Measurements from ENCODE around the gene ADGRD1.

Gene ADGRD1

DNA sequence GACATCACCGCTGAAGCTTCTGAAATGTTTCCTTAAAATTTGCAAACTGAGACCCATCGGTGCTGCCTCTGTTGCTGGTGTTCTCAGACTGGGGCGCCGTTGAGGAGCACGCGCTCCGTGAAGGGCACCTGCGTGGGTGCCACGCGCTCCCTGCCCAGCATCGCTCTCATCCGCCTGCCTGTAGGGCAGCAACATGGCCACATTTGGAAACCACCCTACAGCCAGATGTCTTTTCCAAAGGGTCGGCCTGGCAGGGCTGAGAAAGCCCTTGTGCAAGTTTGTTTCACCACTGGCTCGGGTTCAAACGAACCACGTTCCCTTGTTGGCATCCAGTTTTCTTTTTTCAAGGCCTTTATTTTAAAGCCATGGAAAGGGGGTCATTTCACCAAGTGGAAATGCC is 13.9 kb downstream of the ADGRD1 start:
- no peak for DNase-seq

DNA sequence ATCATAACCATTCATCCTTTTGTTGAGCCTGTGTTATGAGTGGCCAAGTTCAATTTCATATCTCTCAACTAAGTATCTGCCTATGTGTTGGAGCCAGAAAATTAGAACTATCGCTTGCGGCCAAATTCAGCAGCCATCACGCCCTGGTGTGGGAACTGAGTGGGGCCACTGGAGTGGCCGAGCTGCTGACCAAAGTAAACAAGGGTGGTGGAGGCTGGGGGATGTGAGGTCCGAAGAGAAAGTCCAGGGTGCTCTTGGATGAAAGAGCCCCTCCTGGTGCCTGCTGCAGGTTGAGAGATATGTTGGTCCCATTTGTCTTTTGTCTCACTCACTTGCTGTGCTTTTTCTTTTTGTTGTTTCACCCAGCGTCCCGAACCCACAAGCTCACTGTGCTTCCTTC is 14.9 kb downstream of the ADGRD1 start:
- no peak for DNase-seq

DNA sequence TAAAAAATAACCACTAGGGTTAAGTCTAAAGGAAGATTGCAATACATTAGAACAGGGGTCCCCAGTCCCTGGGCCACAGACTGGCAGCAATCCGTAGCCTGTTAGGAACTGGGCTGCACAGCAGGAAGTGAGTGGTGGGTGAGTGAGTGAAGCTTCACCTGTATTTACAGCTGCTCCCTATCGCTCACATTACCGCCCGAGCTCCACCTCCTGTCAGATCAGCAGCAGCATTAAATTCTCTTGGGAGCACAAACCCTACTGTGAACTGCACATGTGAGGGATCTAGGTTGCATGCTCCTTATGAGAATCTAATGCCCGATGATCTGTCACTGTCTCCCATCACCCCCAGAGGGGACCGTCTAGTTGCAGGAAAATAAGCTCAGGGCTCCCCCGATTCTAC is 15.5 kb downstream of the ADGRD1 start:
- no peak for DNase-seq

DNA sequence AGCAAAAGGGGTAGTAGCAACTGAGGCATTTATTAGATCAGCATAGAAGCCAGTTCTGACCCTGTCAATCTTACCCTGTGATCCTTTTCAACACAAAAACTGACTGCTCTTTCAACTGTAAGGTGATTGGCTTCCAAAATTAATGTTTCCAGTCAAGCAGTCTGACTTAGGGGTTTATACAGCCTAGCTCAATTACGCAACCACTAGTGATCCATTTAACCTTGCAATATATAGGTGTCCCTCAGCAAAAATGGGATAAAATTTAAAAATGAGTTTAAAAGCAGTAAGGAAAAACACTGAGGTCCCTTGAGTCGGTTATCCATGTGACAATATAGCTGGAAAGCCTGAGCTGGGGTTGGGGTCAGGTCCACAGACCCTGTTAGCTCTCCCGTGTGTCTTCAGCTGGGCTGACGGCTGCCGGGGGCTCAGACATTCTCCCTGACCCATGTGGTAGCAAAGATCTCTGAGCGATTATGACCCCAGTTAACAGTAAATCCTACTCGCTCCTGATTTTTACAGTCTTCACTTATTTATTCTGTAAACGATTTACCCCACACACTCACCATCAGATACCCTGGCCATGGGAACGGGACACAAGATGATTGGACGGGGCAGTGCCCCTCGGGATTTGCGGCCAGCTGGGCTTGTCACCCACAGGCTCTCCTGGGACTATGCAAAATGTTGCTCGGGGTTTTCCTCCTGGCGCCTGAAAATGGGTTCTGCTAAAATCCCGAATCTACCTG is 16.6 kb downstream of the ADGRD1 start:
- DNase-seq: no peak

DNA sequence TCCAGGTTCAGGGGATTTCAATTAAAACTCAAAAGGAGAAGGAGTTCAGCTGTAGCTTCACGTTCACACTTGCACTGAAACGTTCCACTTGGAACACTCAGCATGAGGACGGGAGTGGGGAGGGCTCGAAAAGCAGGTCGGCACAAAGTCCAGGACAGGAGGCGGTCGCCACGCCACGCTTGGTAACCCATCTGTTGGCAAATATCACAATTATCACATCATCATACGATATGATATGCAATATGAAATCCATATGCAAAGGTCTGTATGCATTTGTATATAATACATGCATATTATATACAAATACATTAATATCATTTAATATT is 17.2 kb downstream of the ADGRD1 start:
- DNase-seq: no peak

DNA sequence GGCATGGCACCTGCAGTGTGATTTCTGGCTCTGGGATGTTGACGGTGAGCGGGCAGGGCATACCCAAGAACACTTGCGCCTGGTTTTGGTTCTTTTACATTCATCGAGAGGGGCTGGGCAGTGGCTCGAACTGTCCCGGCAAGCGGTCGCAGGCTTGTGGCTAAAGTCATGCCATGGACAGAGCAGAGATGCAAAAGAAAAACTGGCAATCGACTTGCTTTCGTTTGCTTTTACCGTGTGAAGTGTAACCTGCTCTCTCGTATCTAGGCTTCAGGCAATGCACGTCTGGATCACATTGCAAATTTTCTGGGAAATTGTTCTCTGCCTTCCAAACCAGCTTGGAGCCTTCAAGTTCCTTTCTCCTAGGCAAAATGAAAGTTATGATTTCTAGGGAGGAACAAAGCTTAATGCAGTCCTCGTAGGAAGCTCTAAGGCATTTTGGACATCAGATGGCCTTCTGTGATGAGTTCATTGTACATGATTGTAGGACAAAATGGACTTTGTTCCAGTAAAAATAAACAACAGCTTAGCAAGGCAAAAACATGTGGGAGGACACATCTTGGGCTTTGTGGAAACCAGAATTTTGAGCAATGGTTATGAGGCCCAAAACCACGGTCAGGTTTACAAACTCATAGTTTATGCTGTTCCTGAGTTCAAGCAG is 18.3 kb downstream of the ADGRD1 start:
- no peak for DNase-seq

DNA sequence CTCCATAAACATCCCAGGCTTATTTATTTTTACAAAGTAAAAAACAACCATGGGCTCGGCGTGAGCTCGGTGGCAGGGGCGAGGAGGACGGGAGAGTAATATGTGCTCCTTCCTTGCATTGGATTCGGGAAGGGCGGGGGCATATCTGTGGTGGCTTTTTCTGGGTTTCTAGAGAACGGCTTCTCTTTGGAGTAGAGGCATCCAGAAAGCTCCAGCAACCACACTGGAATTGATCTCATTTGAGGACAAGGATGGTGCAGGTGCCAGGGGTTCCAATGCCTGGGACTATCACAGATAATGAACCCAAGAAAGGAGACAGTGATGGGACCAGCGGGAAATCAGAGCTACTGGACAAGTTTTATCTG is 18.9 kb downstream of the ADGRD1 start:
- no peak for DNase-seq

DNA sequence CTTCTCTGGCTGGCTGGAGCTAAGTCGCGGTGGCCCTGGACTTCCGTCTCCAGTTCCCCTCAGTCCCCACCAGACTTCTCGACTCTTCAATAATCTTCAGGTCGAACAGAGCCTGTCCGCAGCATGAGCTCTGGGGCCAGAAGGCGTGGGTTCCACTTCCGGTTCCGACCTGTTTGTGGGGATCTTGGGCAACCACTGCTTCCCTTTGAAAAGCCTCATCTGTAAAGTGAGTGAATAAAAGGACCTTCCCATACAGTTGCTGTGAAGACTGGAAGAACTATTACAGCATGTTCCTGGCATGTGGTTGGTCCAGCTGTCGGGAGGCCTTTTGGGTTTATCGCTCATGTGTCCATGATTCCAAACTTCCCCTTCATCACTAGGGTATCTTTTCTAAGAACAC is 19.4 kb downstream of the ADGRD1 start:
- DNase-seq: no peak

DNA sequence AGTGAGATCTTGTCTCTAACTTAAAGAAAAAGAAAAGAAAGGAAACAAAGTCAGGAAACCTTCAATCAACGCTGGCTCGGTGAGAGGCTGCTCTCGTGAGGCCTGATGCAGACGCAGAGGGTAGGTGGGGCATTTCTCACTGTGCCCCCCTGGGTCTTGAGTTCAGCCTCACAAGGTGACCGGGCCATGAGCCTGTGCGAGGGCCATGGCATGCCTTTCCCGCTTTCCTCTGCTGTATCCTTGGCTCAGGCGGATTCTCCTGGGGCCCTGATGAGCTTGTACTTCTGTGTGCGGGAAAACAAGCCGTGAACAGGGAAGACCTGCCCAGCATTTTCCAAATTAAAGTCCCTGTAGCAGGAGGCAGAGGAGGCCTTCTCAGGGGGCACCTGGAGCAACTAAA is 20.2 kb downstream of the ADGRD1 start:
- DNase-seq: no peak

DNA sequence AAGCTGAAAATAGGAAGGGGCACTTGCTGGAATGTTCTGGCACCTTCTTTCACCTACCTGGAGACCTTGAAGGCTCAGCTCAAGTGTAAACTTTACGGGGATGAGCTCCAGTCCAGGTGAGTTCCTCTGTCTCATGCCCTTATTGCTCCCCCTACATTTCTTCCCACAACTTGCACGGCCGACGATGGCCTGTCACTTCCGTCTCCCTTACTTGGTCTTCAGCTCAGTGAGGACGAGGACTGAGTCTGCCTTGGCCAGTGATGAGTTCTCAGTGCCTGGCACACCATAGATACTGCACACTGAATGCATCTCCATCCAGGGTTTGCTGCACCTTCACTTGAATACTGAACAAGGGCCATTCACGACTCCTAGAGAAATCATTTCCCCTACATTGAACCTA is 21.4 kb downstream of the ADGRD1 start:
- DNase-seq: no peak

DNA sequence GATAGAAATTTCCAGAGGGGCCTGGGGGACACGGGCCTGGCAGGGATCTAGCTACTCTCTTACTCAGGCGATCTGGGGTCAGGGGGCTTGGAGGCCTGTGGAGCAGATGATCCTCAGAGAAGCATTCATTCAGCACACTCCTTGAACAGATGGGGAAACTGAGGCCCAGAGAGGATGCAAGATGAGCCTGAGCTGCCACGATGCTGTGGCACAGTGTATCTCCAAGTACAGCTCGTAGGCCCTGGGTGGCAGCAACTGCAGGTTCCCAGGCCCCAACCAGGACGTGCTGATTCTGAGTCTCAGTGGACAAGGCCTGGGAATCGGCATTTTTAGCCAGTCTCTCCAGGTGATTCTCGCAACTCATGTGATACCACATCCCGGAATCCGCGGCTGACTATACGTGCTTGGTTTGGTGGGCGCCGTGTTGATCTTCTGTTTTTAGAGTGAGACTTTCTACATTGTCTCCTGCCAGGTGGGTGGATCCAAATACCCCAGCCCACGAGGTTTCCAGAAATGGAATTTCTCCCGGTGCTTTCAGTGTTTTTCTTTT is 22.5 kb downstream of the ADGRD1 start:
- no peak for DNase-seq

DNA sequence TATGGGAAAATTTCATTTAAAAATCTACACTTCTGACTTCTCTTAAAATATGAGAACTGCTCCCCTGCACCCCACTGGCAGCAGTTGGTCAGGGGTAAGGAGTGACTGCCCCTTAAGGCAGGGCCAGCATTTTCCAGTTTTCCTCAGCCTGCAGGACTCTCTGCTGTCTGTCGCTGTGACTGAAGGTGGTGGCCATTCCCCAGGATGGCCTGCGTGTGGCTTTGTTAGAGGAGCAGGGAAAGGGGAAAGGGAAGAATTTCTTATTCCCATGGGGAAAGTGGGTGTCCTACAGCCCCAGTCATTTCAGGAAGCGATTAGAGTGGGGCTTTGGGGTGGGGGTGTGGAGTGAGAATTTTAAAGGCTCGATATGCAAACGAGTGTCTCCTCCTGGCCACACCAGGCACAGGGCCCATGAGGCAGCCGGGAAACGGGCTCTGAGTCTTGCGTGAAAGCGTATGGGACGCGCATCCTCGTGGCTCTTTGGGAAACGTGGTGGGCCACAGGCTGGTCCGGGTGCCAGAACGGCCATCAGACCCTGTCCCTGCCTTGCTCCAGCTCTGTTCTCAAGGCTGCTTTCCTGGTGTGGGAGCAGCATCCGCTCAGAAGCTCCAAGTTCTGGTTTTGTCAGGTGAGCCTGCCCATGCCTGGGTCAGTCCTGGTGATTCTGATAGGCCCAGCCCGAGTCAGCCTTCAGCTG is 23.5 kb downstream of the ADGRD1 start:
- DNase-seq: no peak

DNA sequence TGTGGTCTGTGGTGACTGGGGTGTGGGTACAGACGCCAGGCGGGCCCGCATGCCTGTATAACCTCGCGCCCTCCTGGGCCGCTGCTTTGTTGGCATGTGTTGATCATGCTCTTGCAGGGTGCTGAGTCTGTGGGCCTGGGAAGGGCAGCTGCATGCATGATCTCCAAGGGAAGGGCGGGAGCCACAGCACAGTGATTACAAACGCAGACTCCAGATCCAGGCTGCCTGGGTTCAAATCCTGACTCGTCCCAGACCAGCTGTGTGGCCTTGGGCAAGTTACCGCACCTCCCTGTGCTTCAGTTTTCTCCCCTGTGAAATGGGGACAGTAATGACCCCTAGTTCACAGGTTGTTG is 24.0 kb downstream of the ADGRD1 start:
- no peak for DNase-seq

DNA sequence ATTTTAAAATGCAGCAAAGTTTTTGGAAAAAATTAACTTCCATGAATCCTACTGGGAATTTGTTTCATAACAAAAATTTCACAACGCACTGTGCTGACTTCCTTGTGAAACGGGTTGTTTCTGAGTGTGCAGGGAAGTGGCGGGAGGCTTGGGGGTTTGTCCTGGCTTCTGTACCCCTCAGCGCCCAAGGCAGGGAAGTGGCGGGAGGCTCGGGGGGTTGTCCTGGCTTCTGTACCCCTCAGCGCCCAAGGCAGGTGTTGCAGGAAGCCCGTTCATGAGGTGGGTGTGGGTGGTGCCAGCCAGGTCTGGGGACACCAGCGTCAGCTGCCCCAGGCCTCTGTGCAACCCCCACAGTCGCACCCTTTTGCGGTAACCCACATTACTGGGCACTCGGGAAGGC is 25.1 kb downstream of the ADGRD1 start:
- DNase-seq: no peak

DNA sequence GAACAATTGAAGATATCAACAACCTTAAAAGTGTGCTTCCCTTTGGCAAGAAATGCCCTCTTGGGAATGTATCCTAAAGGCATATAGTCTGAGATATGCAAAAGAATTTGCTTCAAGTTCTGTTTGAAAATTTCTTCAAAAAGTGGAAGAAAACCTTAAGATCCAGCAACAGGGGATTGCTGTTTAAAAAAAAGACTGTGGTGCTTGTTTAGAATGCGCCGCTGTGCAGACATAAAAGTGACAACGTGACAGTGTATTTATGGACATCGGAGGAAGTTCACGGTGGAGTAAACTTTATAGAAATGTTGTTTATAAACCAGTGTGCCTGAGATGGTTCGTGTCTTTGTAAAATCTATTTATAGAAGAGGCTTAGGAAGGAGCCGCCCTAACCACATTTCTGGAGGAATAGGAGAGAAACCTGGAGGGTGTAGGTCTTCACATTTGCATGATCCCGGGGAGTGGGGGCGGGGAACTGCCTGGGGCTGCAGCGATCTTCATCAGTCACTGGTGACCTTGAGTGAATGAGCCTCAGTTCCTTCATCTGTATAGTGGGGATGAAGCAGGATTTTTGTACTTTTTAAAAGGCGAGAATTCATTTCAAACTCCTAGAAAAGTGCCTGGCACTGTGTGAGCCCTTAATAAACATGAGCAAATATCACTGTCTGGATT is 27.5 kb downstream of the ADGRD1 start:
- DNase-seq: no peak

DNA sequence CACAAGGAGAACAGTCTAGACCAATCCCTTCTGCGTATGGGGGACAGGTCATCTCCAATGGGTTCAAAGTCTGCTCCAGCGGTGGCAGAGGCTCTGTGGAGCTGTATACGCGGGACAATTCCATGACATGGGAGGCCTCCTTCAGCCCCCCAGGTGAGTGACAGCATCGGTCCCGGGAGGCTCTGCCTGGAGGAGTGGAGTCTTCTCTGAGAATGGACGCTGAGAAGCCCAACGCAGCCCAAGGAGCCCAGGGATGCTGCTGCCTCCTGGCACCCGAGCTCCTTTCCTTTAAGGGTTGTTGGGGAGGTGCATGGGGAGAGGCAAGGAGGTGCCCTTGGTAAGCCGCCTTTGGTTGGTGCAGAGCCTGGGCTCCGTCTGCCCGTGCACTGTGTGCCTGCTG is 28.2 kb downstream of the ADGRD1 start:
- no peak for DNase-seq

DNA sequence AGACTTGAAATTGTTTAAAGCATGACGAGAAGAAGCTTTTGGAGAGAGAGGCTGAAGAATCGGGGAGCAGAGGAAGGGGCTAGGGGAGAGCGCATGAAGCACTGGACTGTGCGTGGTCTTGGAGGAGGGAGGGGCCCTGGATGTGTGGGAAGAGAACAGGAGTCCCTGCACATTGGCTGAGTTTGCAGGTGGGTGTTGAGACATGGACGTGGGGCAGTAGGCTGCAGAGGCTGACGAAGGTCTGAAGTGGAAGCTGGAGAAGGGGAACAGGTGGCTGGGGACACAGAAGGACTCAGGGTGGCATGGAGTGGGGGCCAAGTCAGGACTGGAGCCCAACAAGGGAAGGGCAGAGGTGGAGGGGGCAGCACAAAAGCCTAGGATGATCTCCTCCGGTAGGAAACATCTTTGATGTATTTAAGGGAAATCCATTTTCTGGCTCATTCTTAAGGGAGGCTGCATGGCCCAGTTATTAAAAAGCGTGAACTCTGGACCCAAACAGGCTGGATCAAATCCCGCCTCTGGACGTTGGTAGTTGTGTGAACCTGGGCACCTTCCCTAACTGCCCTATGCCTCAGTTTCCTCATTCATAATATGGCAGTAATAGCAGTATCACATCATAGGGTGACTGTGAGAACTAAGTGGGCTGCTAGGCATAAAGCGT is 29.0 kb downstream of the ADGRD1 start:
- DNase-seq: no peak

DNA sequence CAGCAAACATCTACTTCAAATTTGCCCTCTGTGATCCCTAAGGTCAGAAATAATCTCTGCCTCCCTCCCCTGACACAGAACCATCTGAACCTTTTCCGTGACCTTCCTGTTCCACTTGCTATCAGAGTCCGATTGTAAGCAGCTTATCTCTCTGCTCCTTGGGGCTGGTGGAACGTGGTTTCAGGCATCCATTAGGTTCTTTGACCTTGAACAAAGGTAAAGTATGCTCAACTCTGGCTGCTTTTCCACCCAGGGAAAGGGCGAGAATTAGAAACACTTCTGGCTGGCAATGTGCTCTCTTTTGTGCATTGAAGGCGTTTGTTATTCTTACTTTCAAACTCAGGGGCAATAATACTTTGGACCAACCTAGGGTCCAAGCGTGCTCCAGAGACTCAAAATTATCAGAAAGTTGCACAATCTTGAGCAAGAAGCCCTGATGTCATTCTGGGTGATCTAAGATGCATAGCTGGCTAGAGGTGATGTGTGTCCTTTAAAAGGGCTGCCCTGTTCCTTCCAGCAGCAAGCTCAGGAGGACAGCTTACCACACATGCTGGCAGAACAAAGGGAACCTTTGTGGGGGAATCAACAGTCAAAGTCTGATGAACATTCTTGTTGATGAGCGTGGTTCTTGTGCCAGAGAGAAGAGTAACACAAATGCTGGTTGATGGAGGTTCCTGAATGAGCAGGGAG is 29.8 kb downstream of the ADGRD1 start:
- no peak for DNase-seq

DNA sequence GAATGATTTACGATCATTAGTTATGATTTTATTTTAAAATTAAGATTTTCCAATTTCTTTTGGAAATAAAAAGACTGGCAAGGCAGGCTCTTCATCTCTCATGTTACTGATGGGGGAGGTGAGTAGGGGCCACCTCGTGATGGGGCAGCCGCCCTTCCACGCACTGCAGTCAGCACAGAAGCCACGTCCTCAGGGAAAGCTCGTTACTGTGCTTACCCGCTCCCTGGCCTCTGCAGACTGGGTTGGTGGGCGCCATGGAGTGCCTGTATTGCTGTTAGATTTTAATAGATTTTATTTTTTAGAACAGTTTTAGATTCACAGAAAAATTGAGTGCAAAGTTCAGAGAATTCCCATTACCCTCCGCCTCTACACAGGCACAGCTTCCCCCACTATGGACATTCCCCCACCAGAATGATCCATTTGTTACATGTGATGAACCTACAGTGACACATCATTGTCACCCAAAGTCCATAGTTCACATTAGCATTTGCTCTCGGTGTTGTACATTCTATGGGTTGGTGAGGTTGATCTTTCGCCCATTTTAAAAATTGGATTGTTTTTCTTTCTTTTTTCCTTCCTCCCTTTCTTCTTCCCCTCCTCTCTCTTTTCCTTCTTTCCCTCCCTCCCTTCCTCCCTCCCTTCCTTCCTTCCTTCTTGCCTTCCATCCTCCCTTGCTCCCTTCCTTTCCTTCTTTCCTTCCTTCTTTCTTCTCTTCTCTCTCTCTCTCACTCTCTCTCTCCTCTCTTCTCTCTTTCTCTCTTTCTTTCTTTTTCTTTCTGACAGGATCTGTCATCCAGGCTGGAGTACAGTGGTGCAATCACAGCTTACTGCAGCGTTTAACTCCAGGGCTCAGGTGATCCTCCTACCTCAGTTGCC is 30.7 kb downstream of the ADGRD1 start:
- no peak for DNase-seq

DNA sequence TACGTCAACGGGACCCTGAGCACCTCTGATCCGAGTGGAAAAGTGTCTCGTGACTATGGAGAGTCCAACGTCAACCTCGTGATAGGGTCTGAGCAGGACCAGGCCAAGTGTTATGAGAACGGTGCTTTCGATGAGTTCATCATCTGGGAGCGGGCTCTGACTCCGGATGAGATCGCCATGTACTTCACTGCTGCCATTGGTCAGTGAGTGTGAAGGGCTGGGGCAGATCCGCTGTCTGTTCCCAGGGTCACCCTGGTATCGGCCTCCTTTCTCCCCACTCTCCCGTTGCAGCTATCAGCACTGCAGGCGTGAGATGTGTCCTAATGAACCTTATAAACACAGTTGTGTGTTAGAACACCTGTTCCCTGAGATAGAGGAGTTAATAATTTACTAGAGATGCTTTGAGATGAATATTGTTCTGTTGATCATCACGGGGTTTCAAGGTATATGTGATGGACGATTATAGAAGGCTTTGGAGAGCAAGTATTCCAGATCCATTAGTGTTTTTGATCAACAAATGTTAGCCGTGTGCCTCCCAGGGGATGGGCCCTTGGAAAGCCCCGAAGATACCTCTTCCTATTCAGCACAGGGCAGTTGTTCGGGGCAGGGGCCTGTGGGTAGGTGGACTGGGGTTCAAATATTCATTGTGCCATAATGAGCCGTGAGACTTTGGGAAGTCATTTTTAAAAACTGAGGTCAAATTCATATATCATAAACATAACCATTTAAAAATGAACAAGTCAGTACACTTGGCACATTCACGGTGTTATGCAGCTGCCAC is 33.6 kb downstream of the ADGRD1 start:
- DNase-seq: no peak

DNA sequence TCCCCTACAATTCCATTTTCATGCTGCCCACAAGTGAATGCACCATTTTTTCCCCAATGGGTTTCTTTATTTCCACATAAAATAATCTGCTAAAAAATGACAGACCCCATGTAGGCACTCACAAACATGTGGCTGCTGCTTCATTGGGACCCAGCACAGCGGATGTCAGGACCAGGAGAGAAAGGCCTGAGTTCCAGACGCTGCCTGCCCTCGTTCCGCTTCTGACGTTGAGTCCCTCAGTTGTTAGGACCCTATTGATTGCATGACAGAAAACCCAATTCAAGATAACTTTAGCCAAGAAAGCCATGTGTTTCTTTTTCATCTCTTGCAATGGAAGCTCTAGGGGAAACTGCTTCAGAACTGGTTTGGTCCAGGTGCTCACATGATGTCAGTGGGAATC is 34.6 kb downstream of the ADGRD1 start:
- DNase-seq: no peak
